Liver (tissue), 9 donors: ENCODE measurements around the gene MMEL1. TPM values are rescaled to one million over a fixed set of nuclear protein-coding genes. Genes with fewer than 3 reads are reported as not detected.

ENCODE experiments used
- DNase-seq: peaks from one replicate; pipeline ENCODE4 v3.0.0-alpha.2; 2017; ENCODE audit warnings: low spot score
- H3K27ac ChIP-seq, 2 donors: one replicate each; pipeline ENCODE4 v1.7.0; 2013; ENCODE audit warnings: inconsistent platforms in 2 of 2, low read length in 2 of 2, control low read depth in 1 of 2, low read depth in 1 of 2, mild to moderate bottlenecking in 1 of 2
- H3K27me3 ChIP-seq, 4 donors: one replicate each; pipeline versions ENCODE4 v1.6.1 to v1.7.0; 2013; ENCODE audit warnings: low read length in 3 of 4, inconsistent platforms in 1 of 4, mild to moderate bottlenecking in 1 of 4, moderate library complexity in 1 of 4; ENCODE audit not compliant: control insufficient read depth in 4 of 4, insufficient read depth in 4 of 4
- H3K36me3 ChIP-seq, 4 donors: one replicate each; pipeline versions ENCODE4 v1.6.1 to v1.7.0; 2013; ENCODE audit warnings: low read length in 3 of 4, mild to moderate bottlenecking in 3 of 4, low read depth in 1 of 4, moderate library complexity in 1 of 4; ENCODE audit not compliant: control insufficient read depth in 4 of 4, insufficient read depth in 3 of 4
- H3K4me1 ChIP-seq, 4 donors: one replicate each; pipeline versions ENCODE4 v1.6.1 to v1.7.0; 2013; ENCODE audit warnings: low read length in 3 of 4, mild to moderate bottlenecking in 3 of 4, moderate library complexity in 1 of 4; ENCODE audit not compliant: control insufficient read depth in 4 of 4, insufficient read depth in 4 of 4
- H3K4me3 ChIP-seq, 3 donors: one replicate each; pipeline versions ENCODE4 v1.6.1 to v1.7.0; 2013; ENCODE audit warnings: low read length in 3 of 3, control low read depth in 1 of 3, low read depth in 1 of 3, mild to moderate bottlenecking in 1 of 3
- H3K9ac ChIP-seq, 2 donors: one replicate each; pipeline ENCODE4 v1.7.0; 2013; ENCODE audit warnings: low read length in 2 of 2, mild to moderate bottlenecking in 2 of 2, moderate library complexity in 2 of 2, control low read depth in 1 of 2, low read depth in 1 of 2
- H3K9me3 ChIP-seq, 4 donors: one replicate each; pipeline versions ENCODE4 v1.6.1 to v1.7.0; 2013; ENCODE audit warnings: low read length in 3 of 4; ENCODE audit not compliant: control insufficient read depth in 4 of 4
- ATF3 ChIP-seq: IDR thresholded peaks from 2 replicates; pipeline ENCODE4 v1.6.1; 2016; ENCODE audit warnings: antibody characterized with exemption
- CTCF ChIP-seq: fragments of 150-350 bp; IDR thresholded peaks from 2 replicates; pipeline ENCODE4 v1.5.1; 2017; ENCODE audit warnings: improper control_type of control experiment, low read depth, low read length; ENCODE audit not compliant: missing input control
- EGR1 ChIP-seq, 2 donors: IDR thresholded peaks; 2 replicates each; pipeline ENCODE4 v1.6.1; 2016 to 2018; ENCODE audit warnings: antibody characterized with exemption in 2 of 2, low read depth in 2 of 2
- FOXA1 ChIP-seq: IDR thresholded peaks from 2 replicates; pipeline ENCODE4 v1.6.1; 2016; ENCODE audit warnings: antibody characterized with exemption
- FOXA2 ChIP-seq: IDR thresholded peaks from 2 replicates; pipeline ENCODE4 v1.6.1; 2016; ENCODE audit warnings: antibody characterized with exemption
- GABPA ChIP-seq, 2 donors: IDR thresholded peaks in 1 of 2; conservative IDR thresholded peaks in 1 of 2; 2 replicates each; pipeline ENCODE4 v1.6.1; 2016; ENCODE audit warnings: antibody characterized with exemption in 2 of 2, mild to moderate bottlenecking in 1 of 2, moderate library complexity in 1 of 2
- HNF4A ChIP-seq, 2 donors: conservative IDR thresholded peaks; 2 replicates each; pipeline ENCODE4 v1.6.1; 2016; ENCODE audit warnings: antibody characterized with exemption in 2 of 2, mild to moderate bottlenecking in 2 of 2
- HNF4G ChIP-seq: IDR thresholded peaks from 2 replicates; pipeline ENCODE4 v1.6.1; 2016; ENCODE audit warnings: antibody characterized with exemption
- JUND ChIP-seq, 2 donors: IDR thresholded peaks; 2 replicates each; pipeline ENCODE4 v1.6.1; 2016; ENCODE audit warnings: antibody characterized with exemption in 2 of 2
- MAX ChIP-seq: IDR thresholded peaks from 2 replicates; pipeline ENCODE4 v1.6.1; 2016; ENCODE audit warnings: antibody characterized with exemption
- NR2F2 ChIP-seq: IDR thresholded peaks from 2 replicates; pipeline ENCODE4 v1.6.1; 2016; ENCODE audit warnings: antibody characterized with exemption
- RAD21 ChIP-seq, 2 donors: IDR thresholded peaks; 2 replicates each; pipeline ENCODE4 v1.6.1; 2016; ENCODE audit warnings: antibody characterized with exemption in 2 of 2, mild to moderate bottlenecking in 2 of 2
- REST ChIP-seq: IDR thresholded peaks from 2 replicates; pipeline ENCODE4 v1.6.1; 2016; ENCODE audit warnings: antibody characterized with exemption, mild to moderate bottlenecking
- RXRA ChIP-seq, 2 donors: IDR thresholded peaks; 2 replicates each; pipeline ENCODE4 v1.6.1; 2017 to 2018; ENCODE audit warnings: antibody characterized with exemption in 2 of 2, mild to moderate bottlenecking in 1 of 2
- SP1 ChIP-seq: IDR thresholded peaks from 2 replicates; pipeline ENCODE4 v1.6.1; 2018; ENCODE audit warnings: antibody characterized with exemption, mild to moderate bottlenecking
- TAF1 ChIP-seq: conservative IDR thresholded peaks from 2 replicates; pipeline ENCODE4 v1.6.1; 2016; ENCODE audit warnings: antibody characterized with exemption, mild to moderate bottlenecking
- YY1 ChIP-seq: IDR thresholded peaks from 2 replicates; pipeline ENCODE4 v1.6.1; 2016; ENCODE audit warnings: antibody characterized with exemption, mild to moderate bottlenecking
- ZBTB33 ChIP-seq: IDR thresholded peaks from 2 replicates; pipeline ENCODE4 v1.6.1; 2016; ENCODE audit warnings: antibody characterized with exemption
- WGBS: extraction: QIAGEN DNeasy Blood & Tissue Kit; methylation state at CpG from one replicate; pipeline ENCODE4 v1.1.7; 2013; 5-methylcytosine and 5-hydroxymethylcytosine counted together
- polyA plus RNA-seq, 2 donors: library from polyadenylated mRNA; stranded (reverse) in 1 of 2; unstranded in 1 of 2; fragments of 200-250 nt in 1 of 2; fragments of >200 nt in 1 of 2; fragmentation: Nextera tagmentation in 1 of 2; extraction: Ambion mirVana in 1 of 2; gene quantifications; one replicate each; pipeline versions ENCODE4 v1.2.1 to v1.2.3, GENCODE V29; 2013 to 2015
- total RNA-seq, 2 donors: library from RNA; depleted of rRNA; stranded (reverse); fragments of >200 nt; gene quantifications; one replicate each; pipeline ENCODE4 v1.2.3, GENCODE V29; 2014
- donor health status: healthy.
- donor health status: healthy.
- donor health status: healthy.
- donor health status: healthy.
- donor health status: healthy.

Gene MMEL1
- total and polyA plus RNA-seq, 4 donors: under 0.01 to 0.42 TPM; not detected in 2

- Histone ChIP-seq H3K36me3 (peaks cover 0 to 2% (median 0%) of the 10 kb centered on the region in 4 donors), H3K4me3 (peak within 1 kb of the TSS; percentile 73 to 92 (median 75)), H3K27ac (peak within 1 kb of the TSS; percentile 94 to 98), H3K27me3 (no peaks in the 10 kb centered on the region), H3K9ac (peak within 1 kb of the TSS; percentile 6 to 86), H3K4me1 (peaks cover 8 to 19% (median 10%) of the 10 kb centered on the region in 4 donors), H3K9me3 (no peaks in the 10 kb centered on the region)
- TF ChIP-seq FOXA1 (peak; percentile 45), REST (peak; percentile 91), MAX (no peak), RAD21 (IDR thresholded peaks at IDR 0.05) (peak in 1 of 2 donors; percentile 45), CTCF (peak; percentile 8), ATF3 (no peak), NR2F2 (no peak), SP1 (peak; percentile 83), HNF4A (conservative IDR thresholded peaks at IDR 0.05) (peak; percentile 44 to 46), RXRA (IDR thresholded peaks at IDR 0.05) (peak in 1 of 2 donors; percentile 34), EGR1 (IDR thresholded peaks at IDR 0.05; ENCODE audit: low read depth in 2 of 2) (peak in 1 of 2 donors; percentile 69), FOXA2 (peak; percentile 25), YY1 (peak; percentile 92), HNF4G (peak; percentile 9), GABPA (IDR thresholded peaks at IDR 0.05 in 1 of 2, conservative IDR thresholded peaks at IDR 0.05 in 1 of 2) (peak in 1 of 2 donors; percentile 62), JUND (IDR thresholded peaks at IDR 0.05) (no peak), ZBTB33 (no peak), TAF1 (no peak)
- WGBS: 1% methylated on average over 107 of the region's 107 CpGs
- peak; percentile 99 for DNase-seq
Measured at GRCh38 chr1:2586154-2587070, 46.4 kb downstream of the MMEL1 start, which contains the start of gene PRXL2B. Gene PRXL2B, plus strand, starts transcription at chr1:2586777. Its CDS starts 109 bp downstream, at chr1:2586886.
